Activated T-cell treated with anti-CD3 and anti-CD28 coated beads for 4 hours (primary cell): ENCODE results near the gene PPP1CA.

ENCODE experiments used
- DNase-seq: peaks from one replicate; pipeline ENCODE4 v3.0.0-alpha.2; 2020

PPP1CA gene

GRCh38 chr11:67379061-67380058 is 22.3 kb downstream of the PPP1CA start:
- DNase-seq: no peak

GRCh38 chr11:67378544-67378943 is 23.1 kb downstream of the PPP1CA start:
- DNase-seq: no peak

GRCh38 chr11:67376873-67377808 is 24.5 kb downstream of the PPP1CA start:
- no peak for DNase-seq

GRCh38 chr11:67376063-67376820 is 25.4 kb downstream of the PPP1CA start:
- no peak for DNase-seq

- DNase-seq: no peak
Observed at GRCh38 chr11:67375320-67376055, 26.2 kb downstream of the PPP1CA start.

- DNase-seq: no peak
Observed at GRCh38 chr11:67374571-67375281, 26.9 kb downstream of the PPP1CA start.

- peak; percentile 61 for DNase-seq
Observed at GRCh38 chr11:67373648-67374570, 27.7 kb downstream of the PPP1CA start.

- DNase-seq: no peak
Observed at GRCh38 chr11:67372993-67373647, 28.5 kb downstream of the PPP1CA start, which contains the start of gene CLCF1. TSS of gene CLCF1 (minus strand) at chr11:67373598. CDS start at chr11:67373539, 59 bp downstream.

GRCh38 chr11:67372321-67372992 is 29.2 kb downstream of the PPP1CA start:
- DNase-seq: no peak

- DNase-seq: no peak
Observed at GRCh38 chr11:67371911-67372320, 29.7 kb downstream of the PPP1CA start.

- no peak for DNase-seq
Observed at GRCh38 chr11:67371189-67371910, 30.3 kb downstream of the PPP1CA start.

GRCh38 chr11:67370351-67371076 is 31.1 kb downstream of the PPP1CA start:
- no peak for DNase-seq

GRCh38 chr11:67369801-67370284 is 31.8 kb downstream of the PPP1CA start:
- DNase-seq: no peak

- no peak for DNase-seq
Observed at GRCh38 chr11:67369275-67369674, 32.4 kb downstream of the PPP1CA start.

GRCh38 chr11:67368621-67369020 is 33.0 kb downstream of the PPP1CA start:
- no peak for DNase-seq

- no peak for DNase-seq
Observed at GRCh38 chr11:67367761-67368227, 33.9 kb downstream of the PPP1CA start.
